Epithelial cell of proximal tubule (primary cell): ENCODE measurements around the gene MRPS31. TPM values are rescaled to one million over a fixed set of nuclear protein-coding genes. Genes with fewer than 3 reads are reported as not detected.

ENCODE experiments used
- DNase-seq: peaks from one replicate; pipeline ENCODE4 v3.0.0-alpha.2; 2011; ENCODE audit warnings: low read depth
- H3K4me3 ChIP-seq: 2 replicates; pipeline ENCODE4 v1.5.1; 2011; ENCODE audit warnings: low read depth, mild to moderate bottlenecking, low read length
- CTCF ChIP-seq: conservative IDR thresholded peaks from 2 replicates; pipeline ENCODE4 v1.5.1; 2012; ENCODE audit warnings: low read depth, mild to moderate bottlenecking, low read length
- total RNA-seq: library from RNA; depleted of rRNA; stranded (reverse); fragments of >200 nt; gene quantifications from 2 replicates; pipeline ENCODE4 v1.2.3, GENCODE V29; 2015

MRPS31 gene
- total RNA-seq, 1 donor from 2014 or later, result 22.9 TPM

GRCh38 chr13:40776232-40776631 is 5.2 kb upstream of the MRPS31 start:
- TF ChIP-seq CTCF, result no peak
- H3K4me3 ChIP-seq, result no peak overlapping the region
- DNase-seq, result no peak

- H3K4me3 ChIP-seq, result no peak overlapping the region
- no peak for DNase-seq
- no peak for TF ChIP-seq CTCF
Measured at GRCh38 chr13:40774672-40775071, 3.7 kb upstream of the MRPS31 start.

DNA sequence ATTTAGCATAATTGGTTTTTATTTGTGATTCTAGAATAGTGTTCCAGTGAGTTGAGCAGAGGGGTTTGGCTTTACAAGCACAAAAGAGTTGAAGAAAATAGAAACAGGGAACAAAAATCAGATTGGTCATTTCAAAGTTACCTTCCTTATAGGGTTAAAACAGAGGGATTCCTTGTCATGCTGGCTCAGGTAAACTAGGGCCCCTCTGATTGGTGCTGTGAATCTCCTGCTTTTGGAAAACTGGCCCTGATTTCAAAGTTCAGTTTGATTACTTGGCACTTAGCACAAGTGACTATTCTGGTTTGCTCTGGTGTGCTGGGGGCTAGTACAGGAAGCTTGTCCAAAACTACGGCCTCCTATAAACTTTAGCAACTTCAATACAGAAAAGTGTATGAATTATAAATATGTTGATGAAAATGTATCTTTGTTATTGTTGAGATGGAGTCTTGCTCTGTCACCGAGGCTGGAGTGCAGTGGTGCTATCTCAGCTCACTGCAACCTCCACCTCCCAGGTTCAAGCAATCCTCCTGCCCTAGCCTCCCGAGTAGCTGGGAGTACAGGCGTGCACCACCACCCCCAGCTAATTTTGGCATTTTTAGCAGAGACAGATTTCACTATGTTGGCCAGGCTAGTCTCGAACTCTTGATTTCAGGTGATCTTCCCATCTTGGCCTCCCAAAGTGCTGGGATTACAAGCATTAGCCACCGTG is 1.9 kb upstream of the MRPS31 start:
- TF ChIP-seq CTCF, result no peak
- H3K4me3 ChIP-seq, result no peak overlapping the region
- no peak for DNase-seq

GRCh38 chr13:40770609-40770933 is 419 bp downstream of the MRPS31 start:
- no peak for TF ChIP-seq CTCF
- H3K4me3 ChIP-seq, result peak overlapping the region; percentile 93
- DNase-seq, result no peak

DNA sequence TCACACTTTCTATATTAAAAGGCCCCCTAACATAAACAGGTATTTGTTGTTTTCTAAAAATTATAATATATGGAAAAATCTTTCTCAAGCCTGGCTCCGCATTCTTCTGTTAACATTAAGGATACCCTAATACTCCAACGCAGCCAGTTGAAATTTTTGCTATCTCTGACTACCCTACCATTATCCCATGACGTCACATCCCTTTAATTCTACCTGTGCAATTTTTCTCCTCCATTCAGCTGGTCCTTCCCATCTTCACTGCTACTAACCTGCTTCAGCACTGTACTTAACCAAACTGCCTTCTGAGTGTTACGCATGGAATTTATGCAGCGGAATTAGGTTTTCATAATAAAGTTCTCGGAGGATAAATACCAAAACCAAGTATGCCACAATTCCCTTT is 1.0 kb downstream of the MRPS31 start:
- H3K4me3 ChIP-seq, result peak overlapping the region; percentile 93
- no peak for TF ChIP-seq CTCF
- no peak for DNase-seq

- no peak for TF ChIP-seq CTCF
- no peak overlapping the region for H3K4me3 ChIP-seq
- no peak for DNase-seq
Measured at GRCh38 chr13:40765602-40766001, 5.4 kb downstream of the MRPS31 start.
